Measurements from ENCODE around the gene GALR2.

Gene GALR2

DNA sequence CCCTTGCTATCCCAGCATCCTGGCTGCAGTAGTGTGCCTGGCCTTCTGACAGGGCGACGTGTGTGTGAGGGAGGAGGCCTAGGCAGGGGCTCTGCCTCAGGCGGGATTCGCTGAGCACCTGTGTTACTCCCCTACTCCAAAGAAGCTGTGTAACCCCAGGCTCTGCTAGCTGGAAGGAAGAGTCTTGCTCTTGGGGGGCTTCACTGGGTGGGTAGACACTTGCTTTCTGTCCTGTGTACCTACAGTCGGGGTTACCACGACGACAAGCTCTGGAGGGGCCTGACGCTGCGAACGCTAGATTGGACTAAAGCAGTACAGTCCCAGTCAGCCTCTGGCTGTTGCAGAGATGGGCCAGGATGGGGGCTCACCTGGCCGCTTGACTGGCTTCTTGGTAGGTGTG is 19.5 kb downstream of the GALR2 start:
- DNase-seq (ENCODE audit: low read depth, low spot score): no peak

DNA sequence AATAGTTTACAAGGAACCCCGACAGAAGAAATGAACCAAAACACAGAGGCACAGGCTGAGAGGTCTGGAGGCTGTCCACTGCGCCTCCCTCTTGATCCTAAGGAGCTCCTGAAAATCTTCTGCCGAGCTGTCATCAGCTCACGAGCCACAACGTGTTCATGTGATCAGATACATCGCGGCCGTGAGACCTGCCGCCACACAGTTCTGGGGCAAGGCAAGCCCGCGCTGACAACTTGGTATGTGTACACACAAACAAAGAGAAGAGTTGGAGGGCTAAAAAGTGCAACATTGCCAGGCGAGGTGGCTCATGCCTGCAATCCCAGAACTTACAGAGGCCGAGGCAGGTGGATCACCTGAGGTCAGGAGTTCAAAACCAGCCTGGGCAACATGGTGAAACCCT is 21.4 kb downstream of the GALR2 start:
- DNase-seq (ENCODE audit: low read depth, low spot score): no peak

DNA sequence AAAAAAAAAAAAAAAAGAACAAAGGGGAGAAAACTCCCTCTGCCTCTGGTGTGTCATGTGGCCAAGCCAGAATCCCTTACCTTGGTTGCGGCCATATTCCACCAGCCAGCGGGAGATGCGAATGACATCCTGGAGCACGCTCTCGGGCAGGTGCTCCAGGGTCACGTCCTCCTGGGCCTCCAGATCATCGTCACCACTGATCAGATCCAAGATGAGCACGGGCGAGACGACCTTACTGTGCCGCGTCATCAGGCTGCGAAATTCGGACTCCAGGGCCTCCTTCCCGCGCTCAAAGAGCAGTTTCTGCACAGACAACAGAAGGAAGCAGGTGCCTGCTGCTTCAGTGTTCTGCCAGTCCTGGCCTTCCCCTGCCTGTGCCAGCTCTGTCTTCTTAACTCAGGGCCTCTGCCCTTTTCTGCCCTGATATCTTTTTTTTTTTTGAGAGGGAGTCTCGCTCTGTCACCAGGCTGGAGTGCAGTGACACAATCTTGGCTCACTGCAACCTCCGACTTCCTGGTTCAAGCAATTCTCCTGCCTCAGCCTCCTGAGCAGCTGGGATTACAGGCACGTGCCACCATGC is 23.2 kb downstream of the GALR2 start:
- no peak for DNase-seq (ENCODE audit: low read depth, low spot score)

DNA sequence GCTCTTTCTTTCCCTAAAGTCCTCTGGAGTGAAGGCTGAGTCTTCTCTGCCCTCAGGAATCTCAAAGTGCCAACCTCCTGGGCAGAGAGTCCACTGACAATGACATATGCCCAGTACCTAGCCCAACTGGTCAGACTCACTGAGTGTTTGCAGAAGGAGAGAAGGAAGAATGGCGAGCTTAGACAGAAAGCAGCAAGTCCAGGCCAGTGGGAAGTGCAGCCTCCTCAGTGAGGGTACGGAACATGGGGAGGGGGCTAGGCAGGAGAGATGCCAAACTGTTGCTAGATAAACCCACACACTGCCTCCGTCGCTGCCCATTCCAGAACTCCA is 28.3 kb downstream of the GALR2 start:
- DNase-seq (ENCODE audit: low read depth, low spot score): no peak

GRCh38 chr17:76103274-76104139 is 28.9 kb downstream of the GALR2 start, which contains the start of gene EXOC7:
EXOC7 (minus strand) TSS chr17:76103787; CDS start chr17:76103692, 95 bp downstream.
- peak; percentile 94 for DNase-seq (ENCODE audit: low read depth, low spot score)

DNA sequence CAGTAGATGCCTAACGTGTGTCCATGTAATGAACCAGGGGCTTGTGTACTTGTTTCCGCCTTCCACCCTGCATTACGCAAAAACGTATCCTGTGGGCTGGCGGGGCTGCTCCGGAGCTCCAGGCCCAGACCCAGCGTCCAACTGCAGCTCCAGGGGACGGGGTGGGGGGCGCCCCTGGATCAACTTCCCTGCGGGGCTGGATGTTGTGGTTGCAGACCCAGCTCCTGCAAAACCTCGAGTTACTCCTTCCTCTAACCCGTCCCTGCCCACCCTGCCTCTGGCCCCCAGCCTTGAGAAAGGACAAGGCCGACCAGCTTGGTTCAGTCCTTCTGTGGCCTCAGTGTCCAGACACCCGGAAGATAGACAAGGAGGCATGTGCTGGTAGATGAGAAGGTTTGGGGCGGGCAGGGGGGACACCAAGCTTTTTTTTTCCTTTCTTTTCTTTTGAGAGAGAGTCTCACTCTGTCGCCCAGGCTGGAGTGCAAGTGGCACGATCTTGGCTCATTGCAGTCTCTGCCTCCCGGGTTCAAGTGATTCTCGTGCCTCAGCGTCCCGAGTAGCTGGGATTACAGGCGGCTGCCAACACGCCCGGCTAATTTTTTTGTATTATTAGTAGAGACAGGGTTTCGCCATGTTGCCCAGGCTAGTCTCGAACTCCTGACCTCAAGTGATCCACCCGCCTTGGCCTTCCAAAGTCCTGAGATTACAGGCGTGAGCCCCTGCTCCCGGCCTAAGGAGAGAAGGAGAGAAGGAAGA is 29.7 kb downstream of the GALR2 start:
- no peak for DNase-seq (ENCODE audit: low read depth, low spot score)

GRCh38 chr17:76104896-76105231 is 30.3 kb downstream of the GALR2 start:
- no peak for DNase-seq (ENCODE audit: low read depth, low spot score)

GRCh38 chr17:76106703-76107102 is 32.1 kb downstream of the GALR2 start:
- no peak for DNase-seq (ENCODE audit: low read depth, low spot score)

- DNase-seq (ENCODE audit: low read depth, low spot score): no peak
Measured at GRCh38 chr17:76107509-76107908, 32.9 kb downstream of the GALR2 start.

GRCh38 chr17:76111956-76112355 is 37.4 kb downstream of the GALR2 start:
- no peak for DNase-seq (ENCODE audit: low read depth, low spot score)

DNA sequence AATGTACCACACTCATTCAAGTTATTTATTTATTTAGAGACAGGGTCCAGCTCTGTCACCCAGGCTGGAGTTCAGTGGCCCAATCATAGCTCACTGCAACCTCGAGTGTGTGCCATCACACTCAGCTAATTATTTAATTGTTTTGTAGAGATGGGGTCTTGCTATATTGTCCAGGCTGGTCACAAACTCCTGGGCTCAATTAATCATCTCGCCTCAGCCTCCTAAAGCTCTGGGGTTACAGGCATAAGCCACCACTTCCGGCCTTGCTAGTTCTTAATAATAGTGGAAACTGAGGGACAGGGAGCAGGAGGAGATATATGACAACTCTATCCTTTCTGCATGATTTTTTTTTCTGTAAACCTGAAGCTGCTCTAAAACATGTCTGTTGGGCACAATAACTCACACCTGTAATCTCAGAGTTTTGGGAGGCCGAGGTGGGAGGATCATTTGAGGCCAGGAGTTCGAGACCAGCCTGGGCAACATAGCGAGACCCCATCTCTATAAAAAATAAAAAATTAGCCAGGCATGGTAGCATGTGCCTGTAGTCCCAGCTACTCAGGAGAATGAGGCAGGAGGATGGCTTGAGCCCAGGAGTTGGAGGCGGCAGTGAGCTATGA is 40.7 kb downstream of the GALR2 start:
- no peak for DNase-seq (ENCODE audit: low read depth, low spot score)

- DNase-seq (ENCODE audit: low read depth, low spot score): peak; percentile 30
Measured at GRCh38 chr17:76119409-76120371, 45.1 kb downstream of the GALR2 start.

- peak; percentile 23 for DNase-seq (ENCODE audit: low read depth, low spot score)
Measured at GRCh38 chr17:76120658-76121008, 46.1 kb downstream of the GALR2 start.

DNA sequence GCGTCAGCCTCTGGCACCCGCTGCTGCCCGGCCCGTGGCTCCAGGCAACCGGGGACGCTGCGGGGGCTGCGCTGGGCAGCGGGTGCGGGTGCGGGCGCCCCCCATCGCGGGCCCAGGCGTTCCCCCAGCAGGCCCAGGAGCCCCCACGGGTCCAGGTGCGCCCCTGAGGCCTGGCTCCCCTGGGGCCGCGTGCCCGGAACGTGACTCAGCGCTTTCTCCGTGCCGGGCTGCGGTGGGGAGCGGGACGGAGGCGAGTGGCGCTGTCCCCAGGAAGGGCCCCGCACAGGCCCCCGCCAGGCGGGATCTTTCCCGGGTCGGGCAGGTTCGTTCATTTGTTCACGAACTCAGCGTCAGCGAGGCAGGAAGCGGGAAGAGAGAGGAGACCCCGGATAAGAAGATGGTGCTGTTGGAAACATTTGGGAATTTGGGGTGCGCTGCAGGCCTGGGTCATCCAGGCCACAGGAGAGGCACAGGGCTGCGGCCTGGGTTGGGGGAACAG is 47.4 kb downstream of the GALR2 start:
- peak; percentile 53 for DNase-seq (ENCODE audit: low read depth, low spot score)

GRCh38 chr17:76122431-76123190 is 48.0 kb downstream of the GALR2 start:
- DNase-seq (ENCODE audit: low read depth, low spot score): peak; percentile 67

GRCh38 chr17:76123191-76123499 is 48.6 kb downstream of the GALR2 start:
- DNase-seq (ENCODE audit: low read depth, low spot score): no peak

GRCh38 chr17:76123749-76124581 is 49.4 kb downstream of the GALR2 start:
- DNase-seq (ENCODE audit: low read depth, low spot score): no peak

GRCh38 chr17:76124582-76125390 is 50.2 kb downstream of the GALR2 start:
- peak; percentile 68 for DNase-seq (ENCODE audit: low read depth, low spot score)

- DNase-seq (ENCODE audit: low read depth, low spot score): no peak
Measured at GRCh38 chr17:76125391-76125675, 50.8 kb downstream of the GALR2 start.

All from ELF-1 (cell line).